COR-L47 (cell line): Measurements from ENCODE around the gene GPR152.

ENCODE experiments used
- DNase-seq: peaks from one replicate; lab custom pipeline; 2025; lab: John Stamatoyannopoulos, UW

Gene GPR152

GRCh38 chr11:67465189-67465510 lies 12.6 kb upstream of the GPR152 start:
- no peak for DNase-seq

GRCh38 chr11:67464411-67465188 lies 12.1 kb upstream of the GPR152 start:
- peak; percentile 86 for DNase-seq

- DNase-seq = no peak
Observed at GRCh38 chr11:67463680-67464410, 11.3 kb upstream of the GPR152 start.

- no peak for DNase-seq
Observed at GRCh38 chr11:67463186-67463585, 10.7 kb upstream of the GPR152 start.

GRCh38 chr11:67458266-67458665 lies 5.7 kb upstream of the GPR152 start:
- DNase-seq = no peak

GRCh38 chr11:67457453-67457852 lies 4.9 kb upstream of the GPR152 start:
- no peak for DNase-seq

GRCh38 chr11:67456068-67456705 lies 3.7 kb upstream of the GPR152 start:
- no peak for DNase-seq

- DNase-seq = no peak
Observed at GRCh38 chr11:67455054-67455453, 2.5 kb upstream of the GPR152 start, which contains the start of gene CABP4. TSS of gene CABP4 (plus strand) at chr11:67455354. CDS start at chr11:67455424, 70 bp downstream.

- no peak for DNase-seq
Observed at GRCh38 chr11:67453816-67454732, 1.5 kb upstream of the GPR152 start.

GRCh38 chr11:67451658-67451976 lies 912 bp downstream of the GPR152 start:
- DNase-seq = no peak

GRCh38 chr11:67450796-67451657 lies 1.5 kb downstream of the GPR152 start:
- no peak for DNase-seq

- DNase-seq = no peak
Observed at GRCh38 chr11:67449116-67449844, 3.2 kb downstream of the GPR152 start.

- no peak for DNase-seq
Observed at GRCh38 chr11:67448220-67448609, 4.3 kb downstream of the GPR152 start.

- no peak for DNase-seq
Observed at GRCh38 chr11:67445515-67445914, 7.0 kb downstream of the GPR152 start.

- DNase-seq = no peak
Observed at GRCh38 chr11:67442504-67443404, 9.8 kb downstream of the GPR152 start.

- DNase-seq = no peak
Observed at GRCh38 chr11:67441731-67442351, 10.7 kb downstream of the GPR152 start.

GRCh38 chr11:67441098-67441563 lies 11.4 kb downstream of the GPR152 start:
- no peak for DNase-seq

- no peak for DNase-seq
Observed at GRCh38 chr11:67440229-67441097, 12.1 kb downstream of the GPR152 start.
